ENCODE data around the gene SPON1.
"Not testable (repeated sequence)": the region's sequence is repeated elsewhere in the genome, so short reads cannot be mapped to it uniquely, and the experiment has no call there.

The SPON1 gene

GRCh38 chr11:14022821-14023220 is 60.3 kb downstream of the SPON1 start:
- Histone ChIP-seq H3K27me3 (ENCODE audit: control insufficient read depth, insufficient read depth, low read length) (no peaks in the 10 kb centered on the region), H3K9me3 (ENCODE audit: control insufficient read depth, insufficient read depth, low read length) (no peaks in the 10 kb centered on the region), H3K4me1 (ENCODE audit: control insufficient read depth, insufficient read depth, low read length) (no peaks in the 10 kb centered on the region), H3K9ac (ENCODE audit: low read depth, low read length) (no peak overlapping the region), H3K4me3 (ENCODE audit: low read depth, low read length) (no peak overlapping the region), H3K36me3 (ENCODE audit: control insufficient read depth, insufficient read depth, low read length) (no peaks in the 10 kb centered on the region)

GRCh38 chr11:14026961-14027360 is 64.4 kb downstream of the SPON1 start:
- Histone ChIP-seq H3K4me1 (ENCODE audit: control insufficient read depth, insufficient read depth, low read length) (no peaks in the 10 kb centered on the region), H3K9me3 (ENCODE audit: control insufficient read depth, insufficient read depth, low read length) (no peaks in the 10 kb centered on the region), H3K36me3 (ENCODE audit: control insufficient read depth, insufficient read depth, low read length) (no peaks in the 10 kb centered on the region), H3K4me3 (ENCODE audit: low read depth, low read length) (no peak overlapping the region), H3K9ac (ENCODE audit: low read depth, low read length) (no peak overlapping the region), H3K27me3 (ENCODE audit: control insufficient read depth, insufficient read depth, low read length) (no peaks in the 10 kb centered on the region)

- no peaks in the 10 kb centered on the region for H3K4me1 ChIP-seq (ENCODE audit: control insufficient read depth, insufficient read depth, low read length)
- no peaks in the 10 kb centered on the region for H3K27me3 ChIP-seq (ENCODE audit: control insufficient read depth, insufficient read depth, low read length)
- H3K4me3 ChIP-seq (ENCODE audit: low read depth, low read length): no peak overlapping the region
- no peaks in the 10 kb centered on the region for H3K36me3 ChIP-seq (ENCODE audit: control insufficient read depth, insufficient read depth, low read length)
- no peak overlapping the region for H3K9ac ChIP-seq (ENCODE audit: low read depth, low read length)
- H3K9me3 ChIP-seq (ENCODE audit: control insufficient read depth, insufficient read depth, low read length): no peaks in the 10 kb centered on the region
Measured at GRCh38 chr11:14027525-14027924, 65.0 kb downstream of the SPON1 start.

DNA sequence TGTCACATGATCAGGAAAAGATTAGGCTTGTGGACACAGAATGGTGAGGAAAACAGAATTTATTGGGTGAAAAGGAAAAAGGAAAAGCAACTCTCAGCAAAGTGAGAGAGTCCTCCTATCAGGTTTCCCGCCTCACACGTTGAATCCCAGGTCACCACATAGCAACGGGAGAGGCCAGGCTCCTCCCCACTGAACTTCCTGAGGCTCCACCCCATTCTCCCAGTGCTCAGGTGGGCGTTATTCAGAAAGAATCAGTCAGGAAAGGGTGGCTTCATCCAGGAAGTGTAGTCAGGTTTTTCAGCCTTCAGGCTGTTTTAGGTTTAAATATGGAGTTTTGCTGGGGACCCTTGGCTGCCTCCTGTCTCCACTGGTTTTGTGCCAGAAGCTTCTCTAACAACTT is 66.9 kb downstream of the SPON1 start:
- H3K4me1 ChIP-seq (ENCODE audit: control insufficient read depth, insufficient read depth, low read length): no peaks in the 10 kb centered on the region
- no peaks in the 10 kb centered on the region for H3K36me3 ChIP-seq (ENCODE audit: control insufficient read depth, insufficient read depth, low read length)
- H3K9ac ChIP-seq (ENCODE audit: low read depth, low read length): no peak overlapping the region
- no peak overlapping the region for H3K4me3 ChIP-seq (ENCODE audit: low read depth, low read length)
- H3K9me3 ChIP-seq (ENCODE audit: control insufficient read depth, insufficient read depth, low read length): no peaks in the 10 kb centered on the region
- no peaks in the 10 kb centered on the region for H3K27me3 ChIP-seq (ENCODE audit: control insufficient read depth, insufficient read depth, low read length)

GRCh38 chr11:14029971-14030920 is 67.7 kb downstream of the SPON1 start:
- no peaks in the 10 kb centered on the region for H3K36me3 ChIP-seq (ENCODE audit: control insufficient read depth, insufficient read depth, low read length)
- H3K4me3 ChIP-seq (ENCODE audit: low read depth, low read length): no peak overlapping the region
- H3K4me1 ChIP-seq (ENCODE audit: control insufficient read depth, insufficient read depth, low read length): no peaks in the 10 kb centered on the region
- H3K9ac ChIP-seq (ENCODE audit: low read depth, low read length): no peak overlapping the region
- H3K9me3 ChIP-seq (ENCODE audit: control insufficient read depth, insufficient read depth, low read length): no peaks in the 10 kb centered on the region
- H3K27me3 ChIP-seq (ENCODE audit: control insufficient read depth, insufficient read depth, low read length): no peaks in the 10 kb centered on the region

DNA sequence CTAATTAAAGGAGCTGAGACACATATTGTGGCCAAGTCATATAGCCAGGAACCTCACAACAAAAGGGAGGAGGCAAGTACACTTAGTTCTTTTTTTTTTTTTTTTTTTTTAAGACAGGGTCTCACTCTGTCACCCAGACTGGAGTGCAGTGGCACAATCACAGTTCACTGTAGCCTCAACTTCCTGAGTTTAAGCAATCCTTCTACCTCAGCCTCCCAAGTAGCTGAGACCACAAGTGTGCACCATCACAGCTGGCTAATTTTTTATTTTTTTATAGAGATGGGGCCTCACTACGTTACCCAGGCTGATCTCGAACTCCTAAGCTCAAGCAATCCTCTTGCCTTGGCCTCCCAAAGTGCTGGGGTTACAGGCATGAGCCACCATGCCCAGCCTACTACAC is 73.0 kb downstream of the SPON1 start:
- not testable (repeated sequence) for H3K4me1 ChIP-seq (ENCODE audit: control insufficient read depth, insufficient read depth, low read length); H3K4me3 ChIP-seq (ENCODE audit: low read depth, low read length); H3K27me3 ChIP-seq (ENCODE audit: control insufficient read depth, insufficient read depth, low read length); H3K9me3 ChIP-seq (ENCODE audit: control insufficient read depth, insufficient read depth, low read length); H3K36me3 ChIP-seq (ENCODE audit: control insufficient read depth, insufficient read depth, low read length); H3K9ac ChIP-seq (ENCODE audit: low read depth, low read length)

DNA sequence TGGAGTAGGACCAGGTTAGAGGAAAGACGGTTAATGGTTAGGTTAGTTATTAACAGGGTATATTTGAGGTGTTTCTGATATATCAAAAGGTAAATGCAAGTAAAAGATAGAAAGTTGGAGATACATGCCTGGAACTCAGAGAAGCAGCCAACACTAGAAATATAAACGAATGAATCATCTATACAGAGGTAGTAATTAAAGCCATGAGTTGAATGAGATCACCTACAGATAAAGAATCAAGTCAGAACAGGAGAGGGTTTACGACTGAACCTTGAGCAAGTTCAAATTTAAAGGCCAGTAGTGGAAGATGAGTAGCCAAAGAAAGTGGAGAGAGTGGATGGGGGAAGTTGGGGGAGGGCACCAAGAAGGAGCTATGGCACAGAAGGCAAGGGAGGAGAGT is 73.9 kb downstream of the SPON1 start:
- H3K9ac ChIP-seq (ENCODE audit: low read depth, low read length): no peak overlapping the region
- H3K27me3 ChIP-seq (ENCODE audit: control insufficient read depth, insufficient read depth, low read length): no peaks in the 10 kb centered on the region
- H3K4me1 ChIP-seq (ENCODE audit: control insufficient read depth, insufficient read depth, low read length): peaks cover 3% of the 10 kb centered on the region
- H3K4me3 ChIP-seq (ENCODE audit: low read depth, low read length): no peak overlapping the region
- H3K9me3 ChIP-seq (ENCODE audit: control insufficient read depth, insufficient read depth, low read length): no peaks in the 10 kb centered on the region
- H3K36me3 ChIP-seq (ENCODE audit: control insufficient read depth, insufficient read depth, low read length): no peaks in the 10 kb centered on the region

DNA sequence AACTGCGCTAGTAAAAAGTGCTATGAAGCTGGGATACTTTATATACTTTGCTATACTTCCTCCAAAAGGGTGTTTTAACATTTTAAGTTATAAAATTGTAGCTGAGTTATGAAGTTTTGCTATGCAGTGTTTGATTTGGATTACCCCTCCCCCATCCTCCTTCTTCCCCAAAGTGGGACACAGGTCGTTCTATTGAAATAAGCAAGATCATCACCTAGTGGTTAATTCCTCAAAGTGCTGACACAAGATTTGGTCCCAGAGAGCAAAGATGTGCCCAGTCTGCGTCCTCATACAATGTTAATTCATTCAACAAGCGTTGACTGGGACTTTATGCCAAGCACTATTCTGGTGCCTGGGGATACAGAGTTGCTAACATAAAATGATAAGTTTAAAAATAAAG is 78.5 kb downstream of the SPON1 start:
- Histone ChIP-seq H3K4me3 (ENCODE audit: low read depth, low read length) (no peak overlapping the region), H3K36me3 (ENCODE audit: control insufficient read depth, insufficient read depth, low read length) (no peaks in the 10 kb centered on the region), H3K27me3 (ENCODE audit: control insufficient read depth, insufficient read depth, low read length) (no peaks in the 10 kb centered on the region), H3K4me1 (ENCODE audit: control insufficient read depth, insufficient read depth, low read length) (peaks cover 3% of the 10 kb centered on the region), H3K9me3 (ENCODE audit: control insufficient read depth, insufficient read depth, low read length) (no peaks in the 10 kb centered on the region), H3K9ac (ENCODE audit: low read depth, low read length) (no peak overlapping the region)

DNA sequence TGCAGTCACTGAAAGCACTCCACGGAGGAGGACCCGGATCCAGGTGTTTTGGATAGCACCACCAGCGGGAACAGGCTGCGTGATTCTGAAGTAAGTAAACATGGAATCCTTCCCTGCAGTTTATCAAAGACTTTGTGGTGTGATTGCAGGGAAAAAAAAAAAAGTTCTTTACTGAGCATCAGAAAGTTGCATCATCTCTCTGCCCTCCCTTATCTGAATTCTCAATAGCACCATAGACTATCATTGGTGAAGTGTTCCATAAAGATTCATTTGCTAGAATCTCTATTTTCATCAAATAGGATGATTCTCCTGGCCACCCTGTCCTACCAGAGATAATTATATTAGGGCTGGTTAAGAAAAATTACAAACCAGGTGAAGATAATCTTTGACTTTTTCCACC is 79.0 kb downstream of the SPON1 start:
- H3K9ac ChIP-seq (ENCODE audit: low read depth, low read length): no peak overlapping the region
- no peaks in the 10 kb centered on the region for H3K27me3 ChIP-seq (ENCODE audit: control insufficient read depth, insufficient read depth, low read length)
- H3K9me3 ChIP-seq (ENCODE audit: control insufficient read depth, insufficient read depth, low read length): no peaks in the 10 kb centered on the region
- peaks cover 3% of the 10 kb centered on the region for H3K4me1 ChIP-seq (ENCODE audit: control insufficient read depth, insufficient read depth, low read length)
- no peak overlapping the region for H3K4me3 ChIP-seq (ENCODE audit: low read depth, low read length)
- H3K36me3 ChIP-seq (ENCODE audit: control insufficient read depth, insufficient read depth, low read length): no peaks in the 10 kb centered on the region

DNA sequence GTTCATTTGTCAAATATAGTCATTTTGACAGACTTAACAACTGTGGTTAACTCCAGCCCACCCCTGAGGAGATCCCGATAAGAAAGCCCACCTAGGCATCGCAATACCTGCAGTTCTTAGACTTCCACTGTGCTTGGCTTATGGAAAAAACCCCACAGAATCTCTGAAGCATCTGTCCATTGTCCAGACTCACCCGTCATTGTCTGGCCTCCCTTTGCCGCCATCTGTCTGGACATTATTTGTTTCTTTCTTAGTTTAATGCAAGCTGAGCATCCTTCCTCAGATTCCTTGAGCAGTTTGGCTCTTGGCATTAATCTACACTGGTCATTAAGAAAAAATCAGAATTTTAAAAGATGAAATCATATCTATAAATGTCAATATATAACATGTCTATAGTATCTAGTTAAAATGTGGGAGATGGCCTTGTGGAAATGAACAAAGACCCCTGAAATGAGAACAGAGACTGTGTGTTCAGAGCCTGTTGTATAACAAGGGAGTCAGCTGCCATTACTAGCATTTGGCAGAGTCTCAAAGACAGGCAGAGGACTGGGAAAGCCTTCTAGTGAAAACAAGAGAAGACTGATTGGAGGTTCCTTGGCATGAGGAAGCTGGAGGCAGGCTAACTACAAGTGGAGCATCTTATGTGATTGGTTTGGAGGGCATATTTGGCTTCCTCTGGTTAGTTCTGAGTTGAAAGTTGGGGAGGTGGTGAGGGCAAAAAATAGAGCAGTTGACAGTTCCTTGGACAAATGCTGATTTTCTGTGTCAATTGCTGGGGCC is 80.4 kb downstream of the SPON1 start:
- no peak overlapping the region for H3K4me3 ChIP-seq (ENCODE audit: low read depth, low read length)
- no peaks in the 10 kb centered on the region for H3K9me3 ChIP-seq (ENCODE audit: control insufficient read depth, insufficient read depth, low read length)
- H3K4me1 ChIP-seq (ENCODE audit: control insufficient read depth, insufficient read depth, low read length): peaks cover 3% of the 10 kb centered on the region
- no peak overlapping the region for H3K9ac ChIP-seq (ENCODE audit: low read depth, low read length)
- H3K27me3 ChIP-seq (ENCODE audit: control insufficient read depth, insufficient read depth, low read length): no peaks in the 10 kb centered on the region
- H3K36me3 ChIP-seq (ENCODE audit: control insufficient read depth, insufficient read depth, low read length): no peaks in the 10 kb centered on the region

DNA sequence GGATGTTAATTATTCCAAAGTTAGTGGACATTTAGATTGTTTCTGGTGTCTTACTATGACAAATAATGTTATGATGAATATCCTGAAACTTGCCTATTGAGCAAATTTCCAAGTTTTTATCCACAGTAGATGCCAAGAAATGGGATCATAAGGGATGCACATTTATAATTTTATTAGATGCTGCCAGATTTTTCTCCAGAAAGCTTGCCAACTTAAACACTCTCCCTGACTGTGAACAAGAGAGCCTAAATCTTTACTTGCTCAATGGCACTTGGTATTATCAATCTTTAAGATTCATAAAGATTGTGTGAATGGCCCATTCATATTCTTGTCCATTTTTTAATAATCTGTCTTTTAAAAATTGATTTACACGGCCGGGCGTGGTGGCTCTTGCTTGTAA is 82.4 kb downstream of the SPON1 start:
- Histone ChIP-seq H3K36me3 (ENCODE audit: control insufficient read depth, insufficient read depth, low read length) (no peaks in the 10 kb centered on the region), H3K4me3 (ENCODE audit: low read depth, low read length) (no peak overlapping the region), H3K4me1 (ENCODE audit: control insufficient read depth, insufficient read depth, low read length) (peaks cover 3% of the 10 kb centered on the region), H3K27me3 (ENCODE audit: control insufficient read depth, insufficient read depth, low read length) (no peaks in the 10 kb centered on the region), H3K9ac (ENCODE audit: low read depth, low read length) (no peak overlapping the region), H3K9me3 (ENCODE audit: control insufficient read depth, insufficient read depth, low read length) (no peaks in the 10 kb centered on the region)

GRCh38 chr11:14045417-14045816 is 82.9 kb downstream of the SPON1 start:
- Histone ChIP-seq H3K27me3 (ENCODE audit: control insufficient read depth, insufficient read depth, low read length) (no peaks in the 10 kb centered on the region), H3K36me3 (ENCODE audit: control insufficient read depth, insufficient read depth, low read length) (no peaks in the 10 kb centered on the region), H3K9me3 (ENCODE audit: control insufficient read depth, insufficient read depth, low read length) (no peaks in the 10 kb centered on the region), H3K4me1 (ENCODE audit: control insufficient read depth, insufficient read depth, low read length) (peaks cover 3% of the 10 kb centered on the region), H3K9ac (ENCODE audit: low read depth, low read length) (no peak overlapping the region), H3K4me3 (ENCODE audit: low read depth, low read length) (no peak overlapping the region)
